Prostate gland (tissue), 2 donors: ENCODE results near the gene GRIK5. TPM values are rescaled to one million over a fixed set of nuclear protein-coding genes. Genes with fewer than 3 reads are reported as not detected.

Source experiments
- DNase-seq: peaks from one replicate; pipeline ENCODE4 v3.0.0-alpha.2; 2019; ENCODE audit warnings: low spot score
- H3K27ac ChIP-seq, 2 donors: fragments of 200-600 bp; sonication (generic); 2 replicates each; pipeline ENCODE4 v1.5.1; 2017 to 2019
- H3K27me3 ChIP-seq: fragments of 200-600 bp; sonication (generic); replicated peaks from 2 replicates; pipeline ENCODE4 v1.5.1; 2019; ENCODE audit not compliant: insufficient read depth
- H3K36me3 ChIP-seq, 2 donors: fragments of 200-600 bp; sonication (generic); 1 replicate in 1 of 2; 2 replicates in 1 of 2; pipeline versions ENCODE4 v1.5.1 to v1.8.1; 2017 to 2019
- H3K4me1 ChIP-seq: fragments of 200-600 bp; sonication (generic); replicated peaks from 2 replicates; pipeline ENCODE4 v1.5.1; 2019
- H3K4me3 ChIP-seq, 2 donors: fragments of 200-600 bp; sonication (generic); 2 replicates each; pipeline ENCODE4 v1.5.1; 2017 to 2019
- H3K9me3 ChIP-seq: fragments of 200-600 bp; sonication (generic); 2 replicates; pipeline ENCODE4 v1.5.1; 2017
- CTCF ChIP-seq, 4 experiments: fragments of 200-600 bp in 2 of 4; fragments of 450-650 bp in 2 of 4; sonication (generic) in 2 of 4; IDR thresholded peaks; 1 replicate in 3 of 4; 2 replicates in 1 of 4; pipeline ENCODE4 v1.5.1; 2016 to 2019; ENCODE audit warnings: antibody characterized with exemption in 4 of 4, mild to moderate bottlenecking in 2 of 4, moderate library complexity in 2 of 4
- POLR2A ChIP-seq: fragments of 450-650 bp; IDR thresholded peaks from one replicate; pipeline ENCODE4 v1.6.1; 2016; ENCODE audit warnings: antibody characterized with exemption, mild to moderate bottlenecking
- POLR2AphosphoS5 ChIP-seq: sonication (generic); formaldehyde crosslinking; IDR thresholded peaks from one replicate; pipeline ENCODE4 v1.6.1; 2017; ENCODE audit warnings: antibody characterized with exemption
- WGBS: methylation state at CpG from one replicate; pipeline ENCODE4 v1.1.5; 2018; 5-methylcytosine and 5-hydroxymethylcytosine counted together
- intact Hi-C: fragments of 100-400 bp; cut with DNase I; formaldehyde crosslinking; loops from one replicate; pipeline ENCODE4 v1.14.2; 2022
- total RNA-seq, 2 donors: library from RNA; depleted of rRNA; stranded (reverse); fragments of >200 nt; gene quantifications; one replicate each; pipeline ENCODE4 v1.1.0, GENCODE V29; 2016

GRIK5 gene
- total RNA-seq, 2 donors from 2014 or later: 1.3 to 25.2 TPM

- Histone ChIP-seq H3K36me3 (no peaks in the 10 kb centered on the region), H3K4me3 (no peak overlapping the region), H3K27ac (no peak overlapping the region), H3K9me3 (no peaks in the 10 kb centered on the region), H3K27me3 (no peaks in the 10 kb centered on the region), H3K4me1 (no peaks in the 10 kb centered on the region)
- intact Hi-C loops: no loop called here
- DNase-seq: no peak
- TF ChIP-seq POLR2AphosphoS5 (no peak), CTCF (IDR thresholded peaks at IDR 0.05) (no peak), POLR2A (no peak)
- 86% methylated on average over 11 of the region's 11 CpGs for WGBS
These were observed 17.0 kb upstream of the GRIK5 start for GRCh38 chr19:42086770-42087550.

GRCh38 chr19:42086188-42086736, 16.3 kb upstream of the GRIK5 start:
- Histone ChIP-seq H3K9me3 (no peaks in the 10 kb centered on the region), H3K27me3 (no peaks in the 10 kb centered on the region), H3K36me3 (no peaks in the 10 kb centered on the region), H3K27ac (no peak overlapping the region), H3K4me3 (no peak overlapping the region), H3K4me1 (no peaks in the 10 kb centered on the region)
- DNase-seq: no peak
- WGBS: 85% methylated on average over 9 of the region's 9 CpGs
- no peak for TF ChIP-seq POLR2AphosphoS5
- TF ChIP-seq CTCF (IDR thresholded peaks at IDR 0.05): no peak
- no peak for TF ChIP-seq POLR2A
- intact Hi-C loops: no loop called here

GRCh38 chr19:42083537-42083936, 13.5 kb upstream of the GRIK5 start:
- TF ChIP-seq POLR2AphosphoS5 (no peak), POLR2A (no peak), CTCF (IDR thresholded peaks at IDR 0.05) (no peak)
- intact Hi-C loops: no loop called here
- no peak overlapping the region for H3K4me3 ChIP-seq
- H3K27me3 ChIP-seq: no peaks in the 10 kb centered on the region
- H3K27ac ChIP-seq: no peak overlapping the region
- no peak for DNase-seq
- H3K4me1 ChIP-seq: no peaks in the 10 kb centered on the region
- H3K36me3 ChIP-seq: peaks cover 6 to 17% of the 10 kb centered on the region in 2 donors
- H3K9me3 ChIP-seq: no peaks in the 10 kb centered on the region
- WGBS: 100% methylated on average over 5 of the region's 5 CpGs

- H3K4me1 ChIP-seq: peaks cover 5% of the 10 kb centered on the region
- intact Hi-C loops: no loop called here
- peaks cover 6 to 18% of the 10 kb centered on the region in 2 donors for H3K36me3 ChIP-seq
- H3K9me3 ChIP-seq: no peaks in the 10 kb centered on the region
- 82% methylated on average over 2 of the region's 2 CpGs for WGBS
- TF ChIP-seq POLR2A: no peak
- peak in 3 of 4 experiments; percentile 18 to 51 (median 38) for TF ChIP-seq CTCF (IDR thresholded peaks at IDR 0.05)
- no peak for TF ChIP-seq POLR2AphosphoS5
- H3K27me3 ChIP-seq: no peaks in the 10 kb centered on the region
- H3K27ac ChIP-seq: no peak overlapping the region
- no peak overlapping the region for H3K4me3 ChIP-seq
- no peak for DNase-seq
These were observed 11.7 kb upstream of the GRIK5 start for GRCh38 chr19:42081584-42082203.
